Muscle of back (tissue), 11 donors: ENCODE measurements around the gene UHMK1. TPM values are rescaled to one million over a fixed set of nuclear protein-coding genes. Genes with fewer than 3 reads are reported as not detected.
"Not testable (repeated sequence)": the region's sequence is repeated elsewhere in the genome, so short reads cannot be mapped to it uniquely, and the experiment has no call there.

Source experiments
- DNase-seq, 3 donors: peaks; one replicate each; pipeline versions ENCODE4 v3.0.0 to v3.0.0-alpha.2; 2013
- polyA plus RNA-seq, 10 donors: library from polyadenylated mRNA; unstranded; fragments of 120-200 nt; gene quantifications; one replicate each; pipeline ENCODE4 v1.2.1, GENCODE V29; 2013; ENCODE audit not compliant: insufficient read length in 10 of 10

UHMK1 gene
- polyA plus RNA-seq, 10 donors, result 20.2 to 32.9 (median 27.6) TPM

DNA sequence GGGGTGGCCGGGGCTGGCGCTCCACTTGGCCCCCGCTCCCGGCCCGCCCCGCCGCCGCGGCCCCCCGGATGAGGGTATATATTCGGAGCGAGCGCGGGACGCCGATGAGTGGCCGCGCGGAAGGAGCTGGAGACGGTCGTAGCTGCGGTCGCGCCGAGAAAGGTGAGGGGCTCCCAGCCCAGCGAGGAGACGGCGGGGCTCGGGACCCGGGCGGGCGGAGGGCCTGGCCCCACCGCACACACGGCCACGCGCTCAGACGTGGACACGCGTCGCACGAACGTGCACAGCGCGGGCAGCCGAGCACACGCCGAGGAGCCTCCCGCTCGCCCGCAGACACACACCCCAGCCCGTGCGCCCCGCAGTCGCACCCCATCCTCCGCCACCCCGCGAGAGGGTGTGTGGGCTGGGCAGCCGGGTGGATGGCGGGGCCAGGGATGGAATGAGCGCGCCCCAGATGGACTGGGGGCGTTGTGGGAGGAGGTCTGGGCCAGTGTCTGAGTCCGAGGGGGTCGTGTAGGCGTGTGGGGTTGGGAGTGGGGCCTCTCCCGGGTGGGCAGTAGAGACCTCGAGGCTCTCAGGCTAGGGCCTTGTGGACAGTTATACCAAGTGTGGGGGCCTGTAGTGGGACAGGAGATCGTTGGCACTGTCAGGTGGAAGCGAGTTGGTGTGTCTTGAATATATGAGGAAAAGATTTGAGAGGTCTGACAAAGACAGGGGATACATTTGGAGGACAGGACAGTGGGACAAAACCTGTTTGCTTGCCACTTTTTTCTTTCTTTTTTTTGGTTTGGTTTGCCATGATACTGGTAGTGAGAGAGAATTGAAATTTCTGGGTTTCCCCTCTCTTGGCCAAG lies 64.2 kb downstream of the UHMK1 start, which contains the start of gene UAP1:
UAP1 (plus strand) TSS at position 107 of the 854 bp plus-strand sequence. CDS start 4,347 bp downstream, outside the sequence.
- DNase-seq, result peak; percentile 6 to 81 (median 36)

DNA sequence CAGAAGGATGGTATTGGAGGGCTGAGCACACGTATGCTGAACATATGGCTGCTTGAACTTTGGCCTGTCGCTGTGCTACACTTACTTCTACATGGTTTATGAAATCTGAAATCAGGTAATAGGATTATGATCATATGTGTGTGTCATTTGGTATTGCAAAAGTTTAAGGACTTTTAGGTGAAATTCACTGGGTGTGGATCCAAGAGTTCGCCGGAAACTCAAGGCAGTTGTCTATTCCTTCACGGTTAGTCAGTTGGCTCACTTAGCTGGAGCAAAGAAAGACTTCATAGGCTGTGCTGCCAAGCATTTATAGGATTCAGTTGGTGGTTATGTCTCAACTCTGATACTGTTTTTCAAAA lies 64.8 kb downstream of the UHMK1 start:
- peak; percentile 33 to 75 (median 43) for DNase-seq

DNA sequence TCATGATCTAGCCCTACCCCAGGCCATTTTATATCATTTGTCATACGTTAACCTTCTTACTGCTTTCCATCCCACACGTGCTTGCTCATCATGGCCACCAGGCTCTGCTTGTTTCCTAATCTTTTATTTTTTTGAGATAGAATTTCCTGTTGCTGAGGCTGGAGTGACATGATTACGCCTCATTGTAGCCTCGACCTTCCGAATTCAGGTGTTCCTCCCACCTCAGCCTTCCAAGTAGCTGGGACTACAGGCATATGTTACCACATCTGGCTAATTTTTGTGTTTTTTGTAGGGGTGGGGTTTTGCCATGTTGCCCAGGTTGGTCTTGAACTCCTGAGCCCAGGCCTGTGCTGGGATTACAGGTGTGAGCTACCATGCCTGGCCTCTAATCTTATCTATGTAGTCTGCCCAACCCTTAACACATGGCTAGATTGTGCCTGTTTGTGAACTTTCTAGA lies 67.2 kb downstream of the UHMK1 start:
- no peak for DNase-seq

DNA sequence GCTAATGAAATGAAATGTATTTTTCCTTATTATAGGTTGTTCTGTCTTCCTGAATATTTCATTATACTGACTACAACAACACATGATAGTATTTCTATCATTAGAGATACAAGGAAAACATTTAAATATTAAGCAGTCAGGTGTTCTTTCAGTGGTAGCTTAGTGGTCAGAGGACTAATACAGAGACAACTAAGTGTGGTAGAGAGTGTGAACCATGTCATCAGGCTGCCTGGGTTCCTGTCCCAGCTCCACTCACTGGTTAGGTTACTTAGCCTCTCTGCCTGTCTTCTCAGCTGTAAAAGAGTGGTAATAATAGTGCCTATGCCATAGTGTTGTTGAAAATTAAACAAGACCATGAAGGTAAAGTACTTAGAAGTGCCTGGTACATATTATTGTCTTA lies 67.8 kb downstream of the UHMK1 start:
- DNase-seq, result no peak

DNA sequence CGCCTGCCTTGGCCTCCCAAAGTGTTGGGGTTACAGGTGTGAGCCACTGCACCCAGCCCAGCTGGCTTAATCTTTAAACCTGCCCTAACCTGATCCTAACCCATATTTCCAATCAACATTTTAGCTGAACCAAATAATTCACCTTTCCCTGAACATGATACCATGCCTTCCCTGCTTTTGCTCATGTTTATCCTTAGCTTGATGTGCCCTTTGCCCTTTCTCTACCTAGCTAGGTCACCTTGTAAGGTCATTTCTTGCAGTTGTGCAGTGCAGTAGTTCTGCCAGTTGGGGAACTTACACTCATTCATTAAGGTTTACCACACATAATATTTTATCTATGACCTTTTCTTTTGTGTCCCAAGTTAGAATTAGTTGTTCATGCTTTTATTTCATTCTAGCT lies 69.3 kb downstream of the UHMK1 start:
- no peak for DNase-seq

DNA sequence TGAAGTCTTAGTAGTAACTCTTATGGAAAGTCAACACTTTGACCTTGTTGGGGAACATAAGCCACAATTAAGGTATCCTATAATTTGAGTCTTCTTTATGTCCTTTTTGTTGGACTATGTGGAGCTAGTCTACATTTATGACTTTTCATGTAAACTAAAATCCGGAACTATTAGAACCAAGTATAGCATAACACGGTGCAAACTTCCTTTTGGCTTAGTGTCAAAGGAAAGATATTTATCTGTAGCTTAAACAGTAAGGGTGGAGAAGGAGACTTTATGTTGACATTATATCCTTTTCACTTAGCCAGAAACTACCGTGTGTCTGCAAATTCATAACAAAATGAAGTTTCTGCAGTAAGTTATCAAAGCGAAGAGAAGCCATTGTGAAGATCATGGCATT lies 71.2 kb downstream of the UHMK1 start:
- DNase-seq, result no peak

DNA sequence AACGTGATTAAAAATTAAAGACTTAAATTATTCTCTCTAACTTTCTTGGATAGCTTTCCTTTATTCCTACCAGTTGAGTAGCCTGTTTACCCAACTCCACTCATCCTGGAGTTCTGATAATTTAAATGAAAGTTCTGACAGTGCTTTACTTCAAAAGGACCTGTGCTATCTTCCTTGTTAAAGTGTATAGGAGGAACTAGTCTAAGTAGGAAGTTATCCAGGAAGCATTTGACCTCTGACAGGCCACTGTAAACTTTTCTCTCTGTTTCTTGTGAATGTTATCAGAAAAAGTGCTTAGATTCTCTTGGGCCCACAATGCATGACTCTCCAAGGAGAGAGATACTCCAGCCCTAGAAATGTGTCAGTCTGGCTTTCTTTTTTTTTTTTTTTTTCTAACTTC lies 73.1 kb downstream of the UHMK1 start:
- DNase-seq, result no peak

DNA sequence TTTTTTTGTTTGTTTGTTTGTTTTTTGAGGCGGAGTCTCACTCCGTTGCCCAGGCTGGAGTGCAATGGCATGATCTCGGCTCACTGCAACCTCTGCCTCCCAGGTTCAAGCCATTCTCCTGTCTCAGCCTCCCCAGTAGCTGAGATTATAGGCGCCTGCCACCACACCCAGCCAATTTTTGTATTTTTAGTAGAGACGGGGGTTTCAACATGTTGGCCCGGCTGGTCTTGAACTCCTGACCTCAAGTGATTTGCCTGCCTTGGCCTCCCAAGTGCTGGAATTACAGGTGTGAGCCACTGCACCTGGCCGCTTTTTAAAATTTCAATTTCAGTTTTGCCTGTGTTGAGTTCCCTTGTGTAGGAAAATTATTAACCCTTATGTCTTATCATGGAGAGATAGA lies 73.5 kb downstream of the UHMK1 start:
- not testable (repeated sequence) for DNase-seq

DNA sequence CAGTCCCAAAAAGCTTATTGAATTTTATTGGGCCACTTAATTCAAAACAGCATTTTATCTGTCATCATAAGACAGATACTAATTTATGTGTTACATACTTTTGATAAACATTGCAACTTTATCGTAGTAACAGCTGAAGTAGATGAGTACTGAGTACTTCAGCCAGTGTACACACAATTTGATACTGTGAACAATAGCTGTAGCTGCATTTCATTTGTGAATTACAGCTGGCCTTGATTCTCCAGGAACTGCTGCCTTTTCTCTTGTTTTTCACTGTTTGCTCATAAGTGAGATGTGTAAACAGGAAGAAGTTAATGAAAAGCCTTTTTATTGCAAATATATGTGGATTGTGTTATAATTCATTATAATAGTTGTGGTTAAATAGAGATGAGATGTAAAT lies 74.1 kb downstream of the UHMK1 start:
- no peak for DNase-seq

DNA sequence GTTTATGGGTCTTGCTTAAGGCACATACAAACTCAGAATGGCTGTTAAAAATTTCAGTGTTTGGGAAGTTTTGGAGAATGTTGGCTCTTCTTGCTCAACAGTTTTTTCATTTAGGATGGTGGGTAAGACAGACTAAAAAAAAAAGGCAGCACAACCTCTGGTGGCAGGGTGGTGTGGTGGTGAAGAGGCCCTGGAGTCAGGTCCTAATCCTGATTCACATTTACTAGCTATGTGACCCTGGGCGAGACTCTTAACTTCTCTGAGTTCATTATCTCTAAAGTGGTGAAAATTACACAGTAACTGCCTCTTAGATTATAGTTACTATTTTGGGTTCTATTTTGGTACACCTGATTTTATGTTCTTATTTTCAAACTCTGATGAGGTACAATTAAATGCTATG lies 75.5 kb downstream of the UHMK1 start:
- DNase-seq, result no peak

DNA sequence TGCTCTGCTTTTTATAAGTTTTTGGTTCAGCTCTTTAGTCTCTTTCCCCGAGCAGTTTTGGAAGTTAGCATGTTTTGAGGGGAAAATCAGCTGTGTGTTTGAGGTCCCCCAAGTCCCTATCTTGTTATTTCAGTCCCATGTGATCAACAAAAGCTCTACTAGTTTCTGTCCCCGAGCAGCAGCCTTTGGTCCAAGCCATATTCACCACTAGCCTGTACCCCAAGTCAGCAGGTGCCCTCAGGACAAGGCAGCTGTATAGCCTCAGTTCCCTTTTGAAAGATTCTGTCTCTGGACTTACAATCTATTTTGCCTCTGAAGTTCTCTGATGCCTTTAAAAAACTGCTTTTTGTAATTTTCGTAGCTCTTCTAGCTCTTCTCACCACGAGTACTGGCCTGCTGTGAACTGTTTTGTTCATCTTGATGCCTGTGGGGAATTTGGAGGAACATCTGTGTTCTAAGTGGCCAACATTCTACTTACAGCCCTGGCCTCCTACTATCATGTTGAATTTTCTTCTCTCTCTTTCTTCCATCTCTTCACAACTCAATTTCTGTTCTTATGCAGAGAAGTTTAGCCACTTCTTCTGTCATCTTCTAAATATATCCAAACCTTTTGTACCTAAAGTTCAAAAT lies 80.6 kb downstream of the UHMK1 start:
- peak; percentile 47 to 76 (median 52) for DNase-seq

DNA sequence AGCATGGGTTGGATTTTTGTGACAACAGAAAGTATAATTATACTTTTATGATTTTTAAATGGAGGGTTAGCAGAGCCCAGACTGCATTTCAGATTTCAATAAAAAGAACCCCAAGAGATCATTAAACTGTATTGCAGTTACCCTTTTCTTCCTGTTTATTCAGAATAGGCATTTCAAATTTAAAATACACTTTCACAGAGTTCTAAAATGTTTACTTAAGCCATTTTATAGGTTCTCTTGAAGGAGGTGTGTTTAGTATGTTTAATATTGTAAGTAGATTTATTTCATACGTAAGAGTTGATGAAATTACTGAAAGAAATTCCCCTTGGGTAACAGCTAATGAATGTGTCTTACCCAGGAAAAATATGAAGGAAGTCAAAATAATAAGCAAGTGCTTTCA lies 81.3 kb downstream of the UHMK1 start:
- DNase-seq, result no peak

Other genes starting within 250 kb of the UHMK1 start
- gene SPATA46, start 121.0 kb upstream of the UHMK1 start, polyA plus RNA-seq, result under 1 TPM in 3 of 10 donors, not detected in 7; 0.13 to 0.81 (median 0.17) TPM
- gene C1orf226, start 116.1 kb upstream of the UHMK1 start, polyA plus RNA-seq, result 1 to 10 TPM in 7 of 10 donors, under 1 TPM in 3; 0.57 to 1.7 (median 1.0) TPM
- gene SH2D1B, start 85.7 kb upstream of the UHMK1 start, polyA plus RNA-seq, result under 1 TPM; 0.18 to 0.45 (median 0.30) TPM
- gene UAP1, start 63.9 kb downstream of the UHMK1 start, polyA plus RNA-seq, result 10 to 100 TPM; 30.3 to 39.3 (median 32.4) TPM
- 10 to 100 TPM; 44.9 to 60.7 (median 52.3) TPM for gene DDR2, start 134.6 kb downstream of the UHMK1 start, polyA plus RNA-seq